Naive thymus-derived CD8-positive, alpha-beta T cell (primary cell): Measurements from ENCODE around the gene LRMDA. TPM values are rescaled to one million over a fixed set of nuclear protein-coding genes. Genes with fewer than 3 reads are reported as not detected.
A peak's percentile ranks its signal among the peaks of the same experiment; 100 is the strongest.

Experiments used
- ATAC-seq, 2 donors: fragments of 150-1000 bp; cut with Tn5 transposase in 1 of 2; sonication (Bioruptor Pico), chemical (Tn5 transposase) in 1 of 2; 1 replicate in 1 of 2; 2 replicates in 1 of 2; pipeline ENCODE4 v1.10.0; 2021; ENCODE audit warnings: mild to moderate bottlenecking in 2 of 2, moderate library complexity in 2 of 2
- POLR2A ChIA-PET: fragments of 350-600 bp; sonication (Branson Sonifier 250); formaldehyde crosslinking; loops from one replicate; lab custom pipeline; 2021; ENCODE audit warnings: antibody characterized with exemption; lab: Charles Lee
- DNase-seq, 10 donors: peaks; one replicate each; pipeline versions ENCODE4 v3.0.0 to v3.0.0-alpha.2; 2020 to 2022
- H3K27ac Mint-ChIP-seq, 10 donors: one replicate each; pipeline ENCODE4 v1.8.0; 2020 to 2022; ENCODE audit warnings: mild to moderate bottlenecking in 10 of 10, mixed read lengths in 10 of 10, moderate library complexity in 4 of 10, inconsistent platforms in 1 of 10
- H3K27me3 Mint-ChIP-seq, 5 donors: one replicate each; pipeline ENCODE4 v1.8.0; 2021 to 2022; ENCODE audit warnings: mixed read lengths in 5 of 5
- H3K36me3 Mint-ChIP-seq, 3 donors: one replicate each; pipeline ENCODE4 v1.8.0; 2020 to 2022; ENCODE audit warnings: mixed read lengths in 3 of 3, mild to moderate bottlenecking in 2 of 3, inconsistent platforms in 1 of 3
- H3K4me1 Mint-ChIP-seq, 4 donors: one replicate each; pipeline ENCODE4 v1.8.0; 2021 to 2022; ENCODE audit warnings: mixed read lengths in 4 of 4
- H3K4me3 Mint-ChIP-seq, 10 donors: one replicate each; pipeline ENCODE4 v1.8.0; 2020 to 2022; ENCODE audit warnings: mild to moderate bottlenecking in 10 of 10, mixed read lengths in 10 of 10, moderate library complexity in 6 of 10, inconsistent platforms in 1 of 10
- H3K9me3 Mint-ChIP-seq, 9 donors: one replicate each; pipeline ENCODE4 v1.8.0; 2020 to 2022; ENCODE audit warnings: mixed read lengths in 9 of 9, mild to moderate bottlenecking in 3 of 9, inconsistent platforms in 1 of 9, moderate library complexity in 1 of 9
- polyA plus RNA-seq, 3 donors: library from polyadenylated mRNA; unstranded; fragments of 300-500 nt; fragmentation: Illumina TruSeq; gene quantifications; one replicate each; pipeline ENCODE4 v1.2.3, GENCODE V29; 2021
- total RNA-seq, 8 experiments: library from RNA in 2 of 8; stranded (reverse) in 2 of 8; gene quantifications; one replicate each; pipeline ENCODE4 v1.2.3 and lab custom pipeline; 2021 to 2026

The LRMDA gene
- total and polyA plus RNA-seq, 5 experiments from 2014 or later, result not detected

DNA sequence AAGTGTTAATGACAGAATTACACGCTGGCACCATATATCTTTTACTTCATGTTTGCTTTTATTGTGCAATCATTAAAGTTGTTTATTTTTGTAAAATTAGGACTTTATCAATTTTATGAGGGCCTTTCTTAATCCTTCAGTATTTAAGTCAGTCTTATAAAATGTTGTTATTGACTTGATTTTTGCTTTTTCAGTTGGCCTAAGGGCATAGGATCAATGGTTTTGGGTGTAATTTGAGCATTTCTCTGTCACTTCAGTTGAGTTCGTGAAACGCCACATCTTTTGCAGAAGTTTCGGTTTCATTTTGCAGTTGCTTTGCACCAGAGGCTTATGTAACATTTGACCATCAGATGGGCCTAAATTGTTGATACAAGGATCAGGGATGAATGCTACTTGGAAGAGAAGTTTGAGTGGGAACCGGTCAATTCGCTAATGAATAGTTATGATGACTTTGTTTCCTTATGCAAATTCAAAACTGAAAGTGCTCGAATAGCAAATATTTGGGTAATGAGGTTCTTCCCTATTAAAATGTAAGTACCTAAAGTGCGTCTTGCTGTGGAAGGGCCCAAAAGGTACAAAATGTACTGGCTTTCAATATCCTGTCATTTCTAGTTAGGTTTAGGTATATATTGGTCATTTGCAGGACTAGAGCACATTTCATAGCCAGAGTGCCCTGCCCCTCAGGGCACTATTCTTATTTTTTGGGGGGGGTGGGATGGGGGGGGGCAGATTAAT, 340.9 kb downstream of the LRMDA start:
- Mint-ChIP-seq H3K36me3 (no peaks in the 10 kb centered on the region), H3K9me3 (peaks cover 0 to 1% (median 0%) of the 10 kb centered on the region in 9 donors), H3K27ac (peak overlapping the region in 9 of 10 donors; percentile 46 to 91 (median 65)), H3K27me3 (peaks cover 0 to 9% (median 0%) of the 10 kb centered on the region in 5 donors), H3K4me1 (peaks cover 8 to 26% (median 19%) of the 10 kb centered on the region in 4 donors), H3K4me3 (peak overlapping the region; percentile 71 to 90 (median 86))
- DNase-seq (peak in 2 of 10 donors; percentile 2 to 9), ATAC-seq (no peak)
- POLR2A ChIA-PET, result no interaction called here

DNA sequence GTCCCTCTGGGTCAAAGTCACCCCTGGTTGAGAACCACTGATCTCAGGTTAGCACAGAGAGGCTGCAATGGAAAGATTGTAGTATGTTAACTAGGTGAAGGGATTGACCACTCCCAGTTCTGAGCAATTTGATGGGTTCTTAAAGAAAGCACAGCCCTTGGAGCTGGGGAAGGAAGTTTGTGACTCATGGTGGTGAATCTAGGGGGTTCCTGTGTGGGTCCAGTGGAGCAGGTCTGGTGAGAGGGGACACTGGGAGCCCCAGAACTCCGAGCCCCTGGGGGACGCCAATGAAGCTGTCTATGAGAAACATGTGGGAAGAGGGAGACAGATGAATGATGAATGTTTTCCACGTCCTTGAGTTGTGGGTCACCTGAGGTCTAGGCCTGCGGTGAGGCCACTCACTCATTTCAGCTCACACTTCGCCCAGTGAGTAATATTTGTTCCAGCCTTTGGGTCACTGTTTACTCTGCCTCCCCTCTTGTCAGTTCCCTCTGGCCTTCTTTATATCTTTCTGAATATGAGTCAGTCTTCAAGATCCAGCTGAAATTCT, 341.9 kb downstream of the LRMDA start:
- Mint-ChIP-seq H3K27ac (peak overlapping the region in 7 of 10 donors; percentile 17 to 60 (median 27)), H3K4me3 (peak overlapping the region in 6 of 10 donors; percentile 1 to 78 (median 60)), H3K27me3 (peaks cover 0 to 6% (median 1%) of the 10 kb centered on the region in 5 donors), H3K9me3 (no peaks in the 10 kb centered on the region), H3K4me1 (peaks cover 8 to 26% (median 19%) of the 10 kb centered on the region in 4 donors), H3K36me3 (no peaks in the 10 kb centered on the region)
- ATAC-seq (no peak), DNase-seq (no peak)
- POLR2A ChIA-PET, result no interaction called here

DNA sequence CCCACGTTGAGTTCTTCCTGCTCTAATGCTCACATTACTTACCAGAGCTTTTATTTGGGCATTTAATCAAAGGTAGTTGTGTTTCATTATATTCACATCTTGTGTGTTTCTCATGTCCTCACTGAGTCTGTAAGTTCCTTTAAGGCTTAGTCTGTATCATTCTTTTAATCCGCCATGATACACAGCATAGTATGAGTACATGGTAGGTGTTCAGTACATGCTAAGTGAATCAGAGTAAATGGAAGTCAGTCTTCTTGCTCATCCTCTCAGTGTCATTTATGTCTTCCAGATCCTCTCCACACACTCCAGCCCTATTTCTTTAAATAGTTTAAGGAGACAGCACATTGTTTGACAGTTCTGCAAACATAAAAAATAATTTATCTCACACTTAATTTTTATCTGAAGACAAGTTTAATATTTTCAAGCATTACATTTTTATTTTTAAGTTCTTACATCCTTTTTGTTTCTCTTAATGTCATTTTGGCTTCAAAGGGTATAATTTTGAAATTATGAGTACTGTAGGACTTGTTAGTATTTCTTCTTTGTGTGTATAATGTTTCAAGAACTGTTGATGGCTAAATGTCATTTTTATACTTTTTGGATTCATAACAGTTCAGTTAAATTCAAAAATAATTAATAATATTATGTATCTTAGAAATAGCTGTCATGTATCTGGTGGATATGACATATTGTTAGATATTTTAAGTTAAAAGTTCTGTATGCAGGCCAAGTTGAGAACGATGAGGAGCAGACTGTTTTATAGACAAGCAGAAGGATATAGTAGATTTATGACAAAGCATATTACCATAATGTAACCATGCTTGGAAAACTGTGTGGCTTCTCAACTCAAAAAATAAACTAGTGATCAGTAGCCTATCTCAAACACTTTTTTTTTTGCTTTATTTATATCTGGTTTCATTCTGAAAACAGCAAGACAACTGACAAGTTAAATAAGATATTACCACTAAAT, 342.7 kb downstream of the LRMDA start:
- peaks cover 8 to 26% (median 19%) of the 10 kb centered on the region in 4 donors for H3K4me1 Mint-ChIP-seq
- no peak for ATAC-seq
- peak overlapping the region in 3 of 10 donors; percentile 27 to 60 (median 39) for H3K27ac Mint-ChIP-seq
- no peaks in the 10 kb centered on the region for H3K36me3 Mint-ChIP-seq
- no peak for DNase-seq
- H3K9me3 Mint-ChIP-seq, result no peaks in the 10 kb centered on the region
- H3K27me3 Mint-ChIP-seq, result peaks cover 0 to 9% (median 2%) of the 10 kb centered on the region in 5 donors
- POLR2A ChIA-PET, result no interaction called here
- peak overlapping the region in 4 of 10 donors; percentile 1 to 66 (median 23) for H3K4me3 Mint-ChIP-seq

DNA sequence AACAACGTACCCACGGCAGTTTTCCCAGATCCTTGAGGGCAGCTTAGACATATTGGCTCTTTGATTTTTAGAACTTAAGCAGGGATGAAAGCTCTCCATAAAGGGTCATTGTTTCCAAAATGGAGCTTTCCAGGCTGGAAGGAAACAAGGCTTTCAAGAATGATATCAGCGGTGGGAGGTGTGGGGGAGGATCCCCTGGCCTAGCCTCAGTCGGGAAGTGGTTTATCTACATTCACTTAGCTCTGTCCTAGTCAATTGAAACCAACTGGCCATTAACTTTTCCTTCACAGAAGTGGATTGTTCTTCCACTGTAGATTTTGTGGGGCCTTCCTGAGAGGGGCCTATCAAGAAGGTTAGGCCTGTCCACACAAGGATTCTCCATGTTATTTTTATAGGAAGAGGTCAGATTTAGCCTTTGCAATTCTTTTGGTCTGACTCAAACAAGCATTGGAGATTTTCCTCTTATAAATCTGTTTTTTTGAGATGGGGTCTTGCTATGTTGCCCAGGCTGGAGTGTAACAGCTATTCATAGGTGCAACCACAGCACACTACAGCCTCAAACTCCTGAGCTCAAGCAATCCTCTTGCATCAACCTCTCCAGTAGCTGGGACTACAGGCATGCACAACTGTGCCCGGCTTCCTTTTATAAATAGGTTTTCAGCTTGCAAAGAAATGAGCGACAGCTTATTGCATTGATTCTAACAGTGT, 343.5 kb downstream of the LRMDA start:
- POLR2A ChIA-PET, result no interaction called here
- H3K36me3 Mint-ChIP-seq, result no peaks in the 10 kb centered on the region
- H3K27me3 Mint-ChIP-seq, result peaks cover 0 to 13% (median 3%) of the 10 kb centered on the region in 5 donors

DNA sequence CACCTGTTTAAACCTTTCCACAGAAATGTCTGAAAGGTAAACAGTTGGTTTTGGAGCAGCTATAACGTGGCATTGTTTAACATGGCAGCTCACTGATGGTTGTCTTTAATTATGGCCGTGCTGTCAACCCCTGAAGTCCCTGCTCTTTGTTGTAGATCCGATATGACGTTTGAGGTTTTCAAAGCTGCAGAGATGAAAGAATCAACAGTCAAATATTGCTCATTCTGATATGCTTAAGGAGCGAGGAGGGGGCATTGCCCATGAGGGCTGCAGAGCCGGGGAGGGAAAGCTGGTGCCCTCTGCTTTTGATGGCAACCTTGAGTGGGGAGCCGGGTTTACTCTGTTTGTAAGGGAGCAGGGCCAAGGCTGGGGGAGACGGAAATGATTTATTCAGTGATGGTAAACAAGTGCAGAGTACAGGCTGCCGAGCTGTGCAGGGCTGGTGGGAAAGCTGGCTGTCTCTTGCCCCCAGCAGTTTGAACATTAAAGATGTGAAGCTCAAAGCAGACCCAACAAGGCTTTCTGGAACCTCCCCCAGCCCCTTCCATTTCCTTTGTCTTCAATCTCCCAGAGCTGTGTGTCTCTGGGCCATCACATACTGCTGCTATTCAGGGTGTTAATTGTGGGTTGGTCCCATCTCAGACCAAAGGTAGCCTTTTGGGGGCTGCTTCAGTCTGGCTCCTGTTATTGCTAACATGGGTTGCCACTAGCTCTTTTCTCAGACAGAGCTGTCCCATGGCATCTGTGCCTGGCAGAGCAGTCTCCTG, 345.5 kb downstream of the LRMDA start:
- peaks cover 2 to 17% (median 13%) of the 10 kb centered on the region in 4 donors for H3K4me1 Mint-ChIP-seq
- ATAC-seq (no peak), DNase-seq (no peak)
- peaks cover 0 to 12% (median 3%) of the 10 kb centered on the region in 5 donors for H3K27me3 Mint-ChIP-seq
- H3K9me3 Mint-ChIP-seq, result no peaks in the 10 kb centered on the region
- no peak overlapping the region for H3K27ac Mint-ChIP-seq
- H3K4me3 Mint-ChIP-seq, result no peak overlapping the region
- no peaks in the 10 kb centered on the region for H3K36me3 Mint-ChIP-seq
- POLR2A ChIA-PET, result no interaction called here

More for the DNA sequence above, 343.5 kb downstream of the LRMDA start:
- no peak for DNase-seq
- no peak for ATAC-seq
- Mint-ChIP-seq H3K9me3 (no peaks in the 10 kb centered on the region), H3K27ac (no peak overlapping the region), H3K4me1 (peaks cover 8 to 26% (median 19%) of the 10 kb centered on the region in 4 donors), H3K4me3 (no peak overlapping the region)

DNA sequence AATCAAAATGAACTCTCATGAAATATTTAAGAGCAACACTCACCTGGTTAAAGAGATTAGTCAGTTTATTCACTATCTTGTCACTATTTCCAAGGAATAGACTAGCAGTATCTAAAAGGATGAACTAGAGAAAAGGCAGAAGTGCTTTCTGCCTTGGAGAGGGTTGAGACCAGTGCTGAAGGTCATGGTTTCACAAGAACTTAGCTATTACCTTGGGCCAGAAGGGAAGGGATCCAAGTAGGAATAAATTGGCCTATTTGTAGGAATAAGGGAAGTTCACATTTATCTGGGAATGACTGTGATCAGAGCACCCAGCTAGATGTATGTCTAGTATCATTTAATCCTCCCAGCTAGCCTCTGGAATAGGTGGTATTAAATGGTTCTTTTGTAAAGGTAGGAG, 347.2 kb downstream of the LRMDA start:
- Mint-ChIP-seq H3K27me3 (peaks cover 0 to 12% (median 4%) of the 10 kb centered on the region in 5 donors), H3K36me3 (no peaks in the 10 kb centered on the region), H3K4me1 (peaks cover 0 to 3% (median 0%) of the 10 kb centered on the region in 4 donors), H3K9me3 (no peaks in the 10 kb centered on the region), H3K27ac (no peak overlapping the region), H3K4me3 (no peak overlapping the region)
- POLR2A ChIA-PET, result no interaction called here
- ATAC-seq (no peak), DNase-seq (no peak)

DNA sequence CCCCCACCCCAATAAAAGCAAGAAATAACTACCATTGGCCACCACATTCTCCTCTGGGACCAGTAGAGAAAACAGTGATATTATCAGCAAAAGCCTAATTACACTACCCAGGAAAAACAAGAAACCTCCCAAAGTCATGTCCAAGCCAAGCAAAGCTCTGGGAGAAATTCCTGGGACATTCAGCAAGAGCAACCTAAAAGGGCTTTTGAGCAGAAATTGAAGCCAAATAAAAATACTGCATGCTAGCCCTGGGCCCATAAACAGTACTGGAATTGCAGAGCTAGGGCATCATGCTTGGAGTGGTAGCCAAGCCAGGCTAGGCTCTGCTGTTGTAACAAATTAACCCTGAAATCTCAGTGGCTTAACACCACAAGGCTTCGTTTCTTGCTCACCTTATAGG, 347.9 kb downstream of the LRMDA start:
- no peaks in the 10 kb centered on the region for H3K4me1 Mint-ChIP-seq
- no peak for ATAC-seq
- H3K27me3 Mint-ChIP-seq, result peaks cover 0 to 12% (median 4%) of the 10 kb centered on the region in 5 donors
- no peaks in the 10 kb centered on the region for H3K36me3 Mint-ChIP-seq
- H3K4me3 Mint-ChIP-seq, result no peak overlapping the region
- H3K9me3 Mint-ChIP-seq, result no peaks in the 10 kb centered on the region
- POLR2A ChIA-PET, result no interaction called here
- H3K27ac Mint-ChIP-seq, result no peak overlapping the region
- DNase-seq, result no peak

DNA sequence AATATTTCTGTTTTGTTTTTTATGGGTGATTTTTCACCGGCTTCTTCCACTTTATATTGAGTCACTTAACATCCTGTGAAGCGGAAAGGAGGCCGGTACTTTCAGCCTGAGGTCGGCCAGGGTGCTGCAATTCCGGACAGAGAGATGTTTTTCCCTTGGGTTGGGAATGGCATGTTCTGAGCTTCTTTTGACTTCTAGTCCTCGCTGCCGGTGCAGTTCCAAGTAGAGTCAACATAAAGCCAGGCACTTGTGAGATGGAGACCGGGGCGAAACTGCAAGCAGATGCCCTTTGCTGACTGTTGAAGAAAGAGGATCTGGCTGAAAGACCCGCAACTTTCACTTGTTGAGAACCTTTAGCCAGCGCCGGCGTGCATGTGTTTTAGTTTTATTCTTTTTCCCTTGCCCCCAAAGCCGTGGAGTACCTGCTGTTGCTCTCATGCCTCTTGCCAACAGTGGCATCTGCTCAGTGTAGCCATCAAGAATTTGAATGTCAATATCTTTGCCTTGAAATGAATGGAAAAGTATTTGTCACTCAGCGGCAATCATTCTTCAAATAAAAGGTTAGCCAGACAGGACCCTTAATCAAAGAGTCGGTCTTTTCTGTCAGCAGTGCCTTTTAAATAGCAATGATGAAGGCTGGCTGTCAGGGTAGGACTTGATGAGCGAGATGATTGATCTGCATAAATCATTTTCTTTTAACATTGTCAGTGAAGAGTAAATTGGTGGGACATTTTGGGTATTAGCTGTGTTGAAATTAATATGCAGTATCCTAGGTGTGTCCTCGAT, 351.2 kb downstream of the LRMDA start:
- ATAC-seq (no peak), DNase-seq (no peak)
- no peaks in the 10 kb centered on the region for H3K36me3 Mint-ChIP-seq
- H3K9me3 Mint-ChIP-seq, result no peaks in the 10 kb centered on the region
- H3K27me3 Mint-ChIP-seq, result peaks cover 0 to 13% (median 4%) of the 10 kb centered on the region in 5 donors
- POLR2A ChIA-PET, result no interaction called here
- H3K27ac Mint-ChIP-seq, result peak overlapping the region in 1 of 10 donors; percentile 1
- H3K4me3 Mint-ChIP-seq, result no peak overlapping the region
- no peaks in the 10 kb centered on the region for H3K4me1 Mint-ChIP-seq

DNA sequence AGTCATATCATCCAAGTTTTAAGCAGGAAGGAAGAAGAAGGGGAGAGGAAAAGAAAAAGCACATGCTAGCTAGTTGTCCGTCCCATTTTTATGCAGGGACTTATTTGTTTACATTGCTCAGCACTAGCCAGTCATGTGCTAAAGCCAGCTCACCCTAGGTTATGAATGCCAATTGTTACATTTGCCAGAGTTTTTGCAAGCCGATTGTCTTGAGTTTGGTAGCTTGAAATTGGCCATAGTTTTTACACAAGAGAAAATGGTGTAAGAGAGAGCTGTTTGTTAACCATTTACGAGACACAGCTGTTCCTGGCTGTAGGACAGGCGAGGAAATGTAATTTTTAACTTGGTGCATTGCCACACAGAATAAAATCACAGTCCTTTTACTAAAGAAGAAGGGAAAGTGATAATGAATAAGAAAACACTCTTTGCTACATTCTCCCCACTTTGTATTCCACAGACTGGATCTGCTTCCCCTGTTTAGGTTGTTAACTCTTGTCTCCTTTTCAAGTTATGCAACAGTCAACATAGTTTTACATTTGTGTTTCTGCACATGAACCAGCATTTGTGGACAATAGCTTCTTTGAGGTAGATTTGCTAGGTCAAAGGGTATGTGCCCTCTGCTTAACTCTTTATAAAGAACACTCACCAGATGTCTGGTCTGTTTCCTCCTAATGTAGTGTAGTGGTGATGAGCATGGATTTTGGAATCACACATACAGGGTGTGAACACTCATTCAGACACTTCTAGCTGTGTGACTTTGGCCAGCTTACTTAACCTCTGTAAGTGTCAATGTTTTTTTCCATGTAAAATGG, 357.2 kb downstream of the LRMDA start:
- POLR2A ChIA-PET, result no interaction called here

DNA sequence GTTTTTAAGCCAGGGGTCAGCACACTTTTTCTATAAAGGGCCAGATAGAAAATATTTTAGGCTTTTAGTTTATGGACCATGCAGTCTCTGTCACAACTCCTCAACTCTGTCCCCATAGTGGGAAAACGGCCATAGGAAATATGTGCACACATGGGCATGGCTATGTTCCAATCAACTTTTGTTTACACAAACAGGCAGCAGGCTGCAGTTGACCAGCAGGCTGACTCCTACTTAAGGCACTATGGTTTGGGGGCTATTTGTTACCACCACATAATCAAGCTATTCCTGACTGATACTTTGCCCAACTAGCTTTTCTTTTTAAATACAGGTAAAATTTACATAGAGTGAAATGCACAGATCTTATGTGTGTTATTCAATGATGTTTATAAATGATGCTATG, 362.4 kb downstream of the LRMDA start:
- Mint-ChIP-seq H3K27ac (no peak overlapping the region), H3K4me1 (no peaks in the 10 kb centered on the region), H3K36me3 (no peaks in the 10 kb centered on the region), H3K9me3 (peaks cover 0 to 8% (median 3%) of the 10 kb centered on the region in 9 donors), H3K27me3 (peaks cover 0 to 5% (median 0%) of the 10 kb centered on the region in 5 donors), H3K4me3 (no peak overlapping the region)
- DNase-seq, result no peak
- no peak for ATAC-seq
- POLR2A ChIA-PET, result no interaction called here

More for the DNA sequence above, 357.2 kb downstream of the LRMDA start:
- ATAC-seq (no peak), DNase-seq (no peak)
- Mint-ChIP-seq H3K4me1 (no peaks in the 10 kb centered on the region), H3K36me3 (no peaks in the 10 kb centered on the region), H3K9me3 (no peaks in the 10 kb centered on the region), H3K27me3 (peaks cover 0 to 7% (median 0%) of the 10 kb centered on the region in 5 donors), H3K27ac (no peak overlapping the region), H3K4me3 (no peak overlapping the region)
